ENCODE results near the gene KIF13A.
"Not testable (repeated sequence)": the region's sequence is repeated elsewhere in the genome, so short reads cannot be mapped to it uniquely, and the experiment has no call there.

Gene KIF13A

GRCh38 chr6:18004256-18004985 is 17.0 kb upstream of the KIF13A start:
- H3K27ac ChIP-seq = peak overlapping the region; percentile 17

DNA sequence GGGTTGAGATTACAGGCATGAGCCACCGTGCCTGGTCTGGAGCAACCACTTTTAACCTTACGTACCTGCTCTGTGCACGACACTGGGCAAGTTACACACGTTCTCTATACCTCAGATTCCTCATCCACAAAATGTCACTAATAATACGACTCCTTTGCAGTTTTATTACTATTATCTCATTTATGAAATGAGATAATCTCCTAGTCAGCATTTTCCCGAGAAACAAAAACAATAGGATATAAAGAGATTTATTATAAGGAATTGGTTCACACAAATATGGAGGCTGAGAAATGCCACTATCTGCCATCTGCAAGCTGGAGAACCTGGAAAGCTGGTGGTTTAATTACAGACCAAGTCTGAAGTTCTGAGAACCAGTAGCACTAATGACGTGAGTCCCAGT is 12.0 kb upstream of the KIF13A start:
- DNase-seq (ENCODE audit: low read depth, low spot score) = no peak
- no peak overlapping the region for H3K27ac ChIP-seq

More at GRCh38 chr6:18004256-18004985, 17.0 kb upstream of the KIF13A start:
- no peak for DNase-seq (ENCODE audit: low read depth, low spot score)

- peak overlapping the region; percentile 27 for H3K27ac ChIP-seq
- DNase-seq (ENCODE audit: low read depth, low spot score) = no peak
Measured at GRCh38 chr6:17998442-17998841, 11.0 kb upstream of the KIF13A start.

DNA sequence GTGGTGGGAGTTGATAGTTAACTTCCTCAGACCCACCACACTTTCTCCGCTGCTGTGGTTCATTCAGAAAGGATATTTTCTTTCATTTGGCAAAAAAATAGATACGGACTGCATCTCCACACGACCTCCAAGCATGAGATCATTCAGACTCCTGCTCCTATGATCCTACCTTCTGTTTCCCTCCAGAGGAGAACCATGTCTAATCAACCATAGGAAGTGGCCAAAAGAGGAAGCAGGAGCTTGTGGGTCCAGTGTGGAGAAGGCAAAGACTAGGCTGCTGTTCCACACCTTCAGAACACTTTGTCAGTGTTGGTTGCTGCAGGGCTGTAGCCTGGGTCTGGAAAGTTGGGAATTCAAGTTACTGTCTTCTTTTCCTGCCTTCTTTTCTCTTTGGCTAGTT is 10.6 kb upstream of the KIF13A start:
- H3K27ac ChIP-seq = peak overlapping the region; percentile 27
- DNase-seq (ENCODE audit: low read depth, low spot score) = no peak

DNA sequence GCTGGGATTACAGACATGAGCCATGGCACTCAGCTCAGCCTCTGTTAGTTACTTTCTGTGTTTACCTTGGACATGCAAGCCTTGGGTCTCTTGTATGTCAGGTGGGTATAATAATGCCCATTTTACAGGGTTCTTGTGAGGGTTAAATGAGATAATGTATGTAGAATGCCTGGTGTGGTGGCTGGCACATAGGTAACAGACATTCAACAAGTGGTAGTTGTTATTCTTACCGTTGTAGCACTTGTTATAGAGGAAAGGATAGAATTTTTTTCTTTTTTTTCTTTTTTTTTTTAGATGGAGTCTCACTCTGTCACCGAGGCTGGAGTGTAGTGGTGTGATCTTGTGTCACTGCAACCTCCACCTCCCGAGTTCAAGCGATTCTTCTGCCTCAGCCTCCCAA is 8.0 kb upstream of the KIF13A start:
- no peak for DNase-seq (ENCODE audit: low read depth, low spot score)
- H3K27ac ChIP-seq = no peak overlapping the region

- no peak for DNase-seq (ENCODE audit: low read depth, low spot score)
- H3K27ac ChIP-seq = peak overlapping the region; percentile 96
Measured at GRCh38 chr6:17994019-17994418, 6.6 kb upstream of the KIF13A start.

GRCh38 chr6:17988422-17988944 is 1.0 kb upstream of the KIF13A start:
- DNase-seq (ENCODE audit: low read depth, low spot score) = no peak
- H3K27ac ChIP-seq = peak overlapping the region; percentile 92

- H3K27ac ChIP-seq = peak overlapping the region; percentile 92
- DNase-seq (ENCODE audit: low read depth, low spot score) = no peak
Measured at GRCh38 chr6:17987697-17988421, 424 bp upstream of the KIF13A start.

- no peak for DNase-seq (ENCODE audit: low read depth, low spot score)
Measured at GRCh38 chr6:17986656-17987446, 584 bp downstream of the KIF13A start.

DNA sequence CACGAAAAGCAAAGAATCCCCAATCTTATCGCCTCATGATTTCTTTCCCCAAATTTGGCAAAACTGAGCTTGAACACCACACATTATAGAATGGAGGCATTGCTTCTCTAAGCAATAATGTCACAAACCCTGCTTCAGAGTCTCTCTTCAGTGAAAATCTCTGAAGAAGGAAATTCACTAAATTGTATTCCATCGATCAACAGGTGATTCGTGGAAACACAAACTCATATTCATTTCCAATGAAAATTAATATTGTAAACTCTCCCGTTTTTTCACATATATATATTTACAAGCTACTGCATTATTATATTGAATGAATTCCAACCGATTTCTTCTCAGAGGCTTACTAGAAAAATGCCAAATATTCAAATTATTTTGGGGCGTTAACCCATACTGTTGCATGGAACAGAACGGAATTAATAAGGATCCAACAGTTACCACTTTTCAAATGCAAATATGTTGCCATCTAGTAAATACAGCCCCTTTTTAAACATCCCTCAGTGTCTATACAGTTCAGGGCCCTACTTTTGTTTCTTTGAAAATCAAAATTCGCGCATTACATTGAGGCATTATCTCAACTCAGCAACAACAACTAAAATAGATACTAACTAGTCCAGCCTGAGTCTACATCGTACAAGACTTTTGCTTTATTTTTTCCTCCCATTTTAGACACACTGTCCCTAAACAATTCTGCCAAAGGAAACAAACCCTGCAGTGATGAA is 1.3 kb downstream of the KIF13A start:
- peak overlapping the region; percentile 92 for H3K27ac ChIP-seq
- no peak for DNase-seq (ENCODE audit: low read depth, low spot score)

More at GRCh38 chr6:17986656-17987446, 584 bp downstream of the KIF13A start:
- H3K27ac ChIP-seq = peak overlapping the region; percentile 92

DNA sequence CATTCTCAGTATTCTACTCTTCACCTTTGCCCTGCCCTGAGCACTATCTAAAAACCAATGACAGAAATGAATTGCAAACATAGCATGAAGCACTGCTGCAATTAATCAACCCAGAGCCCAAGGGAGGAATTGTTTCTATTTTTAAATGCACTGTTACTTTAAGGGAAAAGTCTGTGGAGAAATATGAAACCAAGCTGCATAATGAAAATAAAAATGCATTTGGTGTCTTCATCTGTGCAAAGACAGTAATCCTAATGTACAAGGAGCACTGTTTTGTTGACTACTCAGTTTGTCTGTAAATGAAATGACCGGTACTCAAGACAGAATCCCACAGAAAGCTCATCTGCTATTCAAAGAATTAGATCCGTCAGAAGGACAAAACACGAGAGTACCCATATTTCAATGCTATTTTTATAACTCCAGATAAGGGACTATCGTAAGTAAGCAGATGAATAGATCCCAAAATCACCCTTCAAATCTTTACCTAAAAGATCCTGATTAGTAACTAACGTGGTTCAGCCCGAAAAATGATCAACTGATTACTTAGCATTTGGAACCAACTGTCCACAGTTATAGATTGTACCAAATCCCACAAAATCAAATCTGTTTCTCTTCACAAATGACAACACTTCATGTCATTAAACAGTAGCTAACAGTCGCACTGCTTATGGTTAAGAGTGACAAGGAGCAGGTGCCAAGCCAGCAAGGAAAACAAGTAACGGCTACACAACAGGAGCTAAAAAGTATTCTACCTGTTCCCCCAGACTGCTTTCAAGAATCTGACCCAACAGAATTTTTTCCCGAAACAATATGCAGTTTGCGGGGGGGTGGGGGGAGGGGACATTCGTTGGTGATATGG is 2.4 kb downstream of the KIF13A start:
- DNase-seq (ENCODE audit: low read depth, low spot score) = no peak
- H3K27ac ChIP-seq = peak overlapping the region; percentile 92

GRCh38 chr6:17984399-17984798 is 3.0 kb downstream of the KIF13A start:
- DNase-seq (ENCODE audit: low read depth, low spot score) = no peak
- H3K27ac ChIP-seq = peak overlapping the region; percentile 92

DNA sequence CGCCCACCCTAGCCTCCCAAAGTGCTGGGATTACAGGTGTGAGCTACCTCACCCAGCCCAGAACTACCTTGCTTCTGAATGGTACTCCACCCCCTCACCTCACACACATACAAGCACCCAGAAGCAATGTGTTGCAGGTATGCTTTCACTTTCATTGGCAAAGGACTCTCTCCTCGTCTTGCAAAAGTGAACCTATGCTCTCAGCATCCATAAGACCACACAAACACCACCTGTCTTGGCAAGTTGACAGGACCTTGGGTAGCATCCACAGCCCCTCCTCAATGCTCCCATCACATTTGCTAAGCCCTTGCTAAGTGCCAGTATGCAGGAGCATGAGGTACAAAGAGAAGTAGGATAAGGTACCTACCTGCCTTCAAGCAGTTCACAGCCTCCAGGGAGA is 3.7 kb downstream of the KIF13A start:
- H3K27ac ChIP-seq = peak overlapping the region; percentile 92

GRCh38 chr6:17980329-17980728 is 7.1 kb downstream of the KIF13A start:
- H3K27ac ChIP-seq = peak overlapping the region; percentile 63

More for the DNA sequence above, 3.7 kb downstream of the KIF13A start:
- DNase-seq (ENCODE audit: low read depth, low spot score) = no peak

GRCh38 chr6:17979479-17979878 is 8.0 kb downstream of the KIF13A start:
- no peak overlapping the region for H3K27ac ChIP-seq
- no peak for DNase-seq (ENCODE audit: low read depth, low spot score)

More at GRCh38 chr6:17980329-17980728, 7.1 kb downstream of the KIF13A start:
- DNase-seq (ENCODE audit: low read depth, low spot score) = no peak

DNA sequence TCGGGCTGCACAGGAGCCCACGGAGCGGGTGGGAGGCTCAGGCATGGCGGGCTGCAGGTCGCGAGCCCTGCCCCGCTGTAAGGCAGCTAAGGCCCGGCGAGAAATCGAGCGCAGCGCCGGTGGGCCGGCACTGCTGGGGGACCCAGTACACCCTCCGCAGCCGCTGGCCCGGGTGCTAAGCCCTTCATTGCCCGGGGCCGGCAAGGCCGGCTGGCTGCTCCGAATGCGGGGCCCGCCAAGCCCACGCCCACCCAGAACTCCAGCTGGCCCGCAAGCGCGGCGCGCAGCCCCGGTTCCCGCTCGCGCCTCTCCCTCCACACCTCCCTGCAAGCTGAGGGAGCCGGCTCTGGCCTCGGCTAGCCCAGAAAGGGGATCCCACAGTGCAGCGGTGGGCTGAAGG is 11.2 kb downstream of the KIF13A start:
- not testable (repeated sequence) for DNase-seq (ENCODE audit: low read depth, low spot score); H3K27ac ChIP-seq

DNA sequence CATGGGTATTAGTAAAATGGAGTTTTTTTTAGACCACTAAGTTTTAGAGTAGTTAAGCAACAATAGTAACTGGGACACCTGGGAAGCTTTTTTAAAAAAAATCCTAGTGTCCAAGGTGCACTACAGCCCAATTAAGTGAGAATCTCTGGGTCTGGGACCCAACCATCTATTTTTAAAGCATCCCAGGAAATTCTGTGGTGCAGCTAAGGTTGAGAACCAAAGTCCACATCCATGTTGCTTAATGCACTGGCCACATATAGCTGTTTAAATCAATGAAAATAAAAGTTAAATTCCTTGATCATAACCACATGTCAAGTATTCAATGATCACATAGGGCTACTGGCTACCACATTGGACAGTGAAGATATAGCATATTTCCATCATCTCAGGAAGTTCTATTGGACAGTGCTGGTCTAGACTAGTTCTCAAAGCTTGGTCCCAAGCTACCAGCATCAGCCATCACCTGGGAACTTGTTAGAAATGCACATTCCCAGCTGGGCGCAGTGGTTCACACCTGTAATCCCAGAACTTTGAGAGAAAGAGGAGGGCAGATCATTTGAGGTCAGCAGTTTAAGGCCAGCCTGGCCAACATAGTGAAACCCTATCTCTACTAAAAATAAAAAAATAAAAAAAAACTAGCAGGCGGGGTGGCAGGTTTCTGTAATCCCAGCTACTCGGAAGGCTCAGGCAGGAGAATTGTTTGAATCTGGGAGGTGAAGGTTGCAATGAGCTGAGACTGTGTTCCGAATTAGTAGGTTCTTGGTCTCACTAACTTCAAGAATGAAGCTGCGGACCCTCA is 12.7 kb downstream of the KIF13A start:
- H3K27ac ChIP-seq = no peak overlapping the region
- no peak for DNase-seq (ENCODE audit: low read depth, low spot score)

- H3K27ac ChIP-seq = peak overlapping the region; percentile 71
- DNase-seq (ENCODE audit: low read depth, low spot score) = no peak
Measured at GRCh38 chr6:17972978-17973622, 14.3 kb downstream of the KIF13A start.

Data from epithelial cell of prostate (primary cell).